ELF-1 (cell line): Measurements from ENCODE around the gene DUSP28.

Source experiments
- DNase-seq: peaks from one replicate; pipeline ENCODE4 v3.0.0-alpha.2; 2016; ENCODE audit warnings: low read depth, low spot score

The DUSP28 gene

DNA sequence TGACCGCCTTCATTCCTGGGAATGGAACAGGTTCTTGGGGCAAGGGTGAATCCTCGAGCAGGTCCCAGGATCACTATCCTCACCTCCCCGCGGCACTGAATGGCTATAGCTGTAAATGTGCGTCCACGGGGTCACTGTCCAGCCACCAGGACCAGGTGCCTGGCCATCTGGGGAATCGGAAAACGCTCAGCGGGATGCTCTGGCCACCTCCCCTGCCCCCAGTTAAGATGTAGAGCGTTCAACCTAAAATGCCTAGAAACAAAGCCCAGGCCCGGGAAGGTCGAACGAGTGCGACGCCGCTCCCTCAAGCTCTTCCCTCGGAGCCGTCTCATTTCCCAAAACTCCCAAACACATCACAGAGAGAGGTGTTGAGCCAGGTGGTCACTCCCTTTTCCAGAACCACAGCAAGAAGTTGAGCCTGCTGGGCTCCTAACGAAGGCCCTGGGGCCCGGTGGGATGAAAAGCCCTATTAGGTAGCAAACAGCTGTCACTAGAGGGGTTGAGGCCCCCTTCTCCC lies 25.6 kb downstream of the DUSP28 start:
- no peak for DNase-seq

GRCh38 chr2:240586198-240586918 lies 26.2 kb downstream of the DUSP28 start, which contains the start of gene CAPN10:
CAPN10 (plus strand) TSS chr2:240586734; CDS start chr2:240586912, 178 bp downstream.
- DNase-seq = peak; percentile 97

DNA sequence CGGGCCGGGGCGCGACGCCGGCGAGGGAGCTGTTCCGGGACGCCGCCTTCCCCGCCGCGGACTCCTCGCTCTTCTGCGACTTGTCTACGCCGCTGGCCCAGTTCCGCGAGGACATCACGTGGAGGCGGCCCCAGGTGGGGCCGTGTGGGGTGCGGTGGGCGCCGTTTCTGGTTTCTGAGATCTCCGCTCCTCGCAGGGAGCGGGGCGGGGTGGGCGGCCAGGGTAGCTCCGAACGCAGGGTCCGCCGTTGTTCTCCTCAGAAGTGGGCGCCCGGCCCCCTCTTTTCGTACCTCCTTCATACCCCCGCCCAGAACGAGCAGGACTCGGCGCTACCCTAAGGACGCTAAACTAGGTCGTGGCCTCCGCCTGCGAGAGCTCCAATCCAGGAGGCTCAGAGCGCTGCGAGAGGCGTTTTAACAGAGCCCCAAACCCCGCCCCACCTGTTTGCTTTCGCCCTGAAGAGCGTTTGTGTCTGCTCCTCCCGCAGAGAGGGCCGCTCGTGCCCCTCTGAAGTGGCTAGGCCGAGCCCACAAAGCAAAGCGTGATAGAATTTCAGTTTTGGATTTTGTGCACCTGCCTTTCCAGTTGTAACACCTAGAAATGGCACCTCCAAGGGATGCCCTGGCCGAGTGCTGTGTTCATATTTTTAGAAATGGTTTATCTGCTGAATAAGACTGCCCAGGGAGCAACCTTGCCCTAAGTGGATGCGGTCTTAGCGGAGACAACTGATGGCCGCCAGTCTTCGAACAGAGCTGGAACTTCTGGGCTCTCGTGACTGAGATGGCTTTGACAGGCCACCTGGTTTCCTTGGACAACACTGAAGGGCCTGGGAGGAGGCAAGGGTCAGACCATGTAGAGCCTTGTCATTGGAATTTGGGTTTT lies 27.0 kb downstream of the DUSP28 start:
- peak; percentile 46 for DNase-seq

- no peak for DNase-seq
These were observed 28.0 kb downstream of the DUSP28 start for GRCh38 chr2:240588006-240588655.

DNA sequence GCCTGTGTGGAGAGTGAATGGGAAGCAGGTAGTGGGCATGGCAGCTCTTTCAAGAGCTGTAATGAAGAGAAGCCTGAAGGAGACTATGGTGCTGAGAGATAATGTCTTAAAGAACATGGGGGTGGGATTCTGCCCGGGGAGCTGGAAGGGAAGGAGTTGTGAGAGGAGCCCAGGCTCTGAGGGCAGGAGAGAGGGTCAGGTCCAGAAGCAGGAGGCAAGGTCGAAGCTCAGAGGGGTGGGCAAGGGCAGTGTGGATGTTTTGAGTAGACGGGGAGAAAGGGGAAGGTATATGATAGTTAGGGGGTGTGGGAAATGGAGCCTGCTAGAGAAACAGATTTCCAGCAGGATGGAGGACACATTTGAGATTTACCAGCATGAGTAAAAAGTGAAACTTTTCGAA lies 28.5 kb downstream of the DUSP28 start:
- no peak for DNase-seq

DNA sequence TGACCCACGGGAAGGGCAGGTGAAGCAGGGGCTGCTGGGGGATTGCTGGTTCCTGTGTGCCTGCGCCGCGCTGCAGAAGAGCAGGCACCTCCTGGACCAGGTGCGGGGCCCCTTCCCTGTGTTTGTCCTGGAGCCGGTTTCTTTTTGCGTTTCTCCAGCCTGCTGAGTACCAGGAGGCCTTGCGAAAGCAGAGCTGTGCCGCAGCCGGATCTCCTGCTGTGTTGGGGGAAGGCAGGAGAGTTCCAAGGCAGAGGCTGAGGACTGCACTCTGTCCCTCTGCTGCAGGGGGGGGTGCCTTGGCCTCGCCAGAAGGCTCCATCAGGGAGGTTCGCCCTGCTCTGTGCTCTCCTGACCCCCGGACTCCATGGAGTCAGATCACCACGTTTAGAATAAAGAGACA lies 29.2 kb downstream of the DUSP28 start:
- DNase-seq = no peak

DNA sequence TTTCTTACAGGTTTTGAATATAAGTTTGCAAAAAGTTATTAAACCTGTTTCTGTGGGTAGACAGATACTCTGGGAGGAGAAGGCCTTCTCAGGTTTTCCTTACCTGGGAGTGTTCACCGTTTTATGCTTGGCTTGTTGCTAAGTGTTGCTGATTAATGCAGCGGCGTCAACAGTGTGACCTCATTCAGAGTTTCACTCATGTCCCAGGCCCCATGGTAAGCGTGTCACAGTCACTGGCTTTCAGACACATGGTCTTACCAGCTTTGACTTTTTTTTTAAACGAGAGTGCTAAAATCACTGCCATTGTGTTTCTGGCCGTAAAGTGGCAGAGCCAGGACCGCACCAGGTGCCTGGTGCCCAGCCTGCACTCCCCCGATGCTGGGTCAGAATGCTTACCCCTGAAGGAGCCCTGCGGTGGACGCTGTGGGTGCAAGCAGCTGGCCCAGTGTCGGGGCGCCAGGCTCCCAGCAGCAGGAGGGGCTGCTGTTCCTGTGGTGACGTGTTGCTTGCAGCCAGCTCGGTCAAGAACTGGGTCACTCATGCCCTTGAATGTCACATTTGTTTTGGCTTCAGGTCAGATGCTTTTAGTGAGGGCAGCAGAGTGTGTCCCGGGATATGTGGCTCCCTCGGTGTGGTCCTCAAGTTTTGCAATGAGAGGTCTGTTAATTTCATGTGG lies 29.8 kb downstream of the DUSP28 start:
- DNase-seq = no peak

DNA sequence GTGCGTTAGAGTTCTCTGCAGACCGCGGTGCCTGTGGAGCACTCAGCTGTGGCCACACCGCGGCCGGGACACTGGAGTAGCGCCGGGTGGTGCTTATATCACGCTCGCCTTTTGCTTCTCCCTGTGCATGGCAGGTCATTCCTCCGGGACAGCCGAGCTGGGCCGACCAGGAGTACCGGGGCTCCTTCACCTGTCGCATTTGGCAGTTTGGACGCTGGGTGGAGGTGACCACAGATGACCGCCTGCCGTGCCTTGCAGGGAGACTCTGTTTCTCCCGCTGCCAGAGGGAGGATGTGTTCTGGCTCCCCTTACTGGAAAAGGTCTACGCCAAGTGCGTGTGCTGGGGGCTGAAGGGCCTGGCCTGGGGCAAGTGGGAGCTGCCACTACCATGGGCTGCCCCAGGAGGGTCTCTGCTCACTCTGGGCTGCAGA lies 30.5 kb downstream of the DUSP28 start:
- no peak for DNase-seq

DNA sequence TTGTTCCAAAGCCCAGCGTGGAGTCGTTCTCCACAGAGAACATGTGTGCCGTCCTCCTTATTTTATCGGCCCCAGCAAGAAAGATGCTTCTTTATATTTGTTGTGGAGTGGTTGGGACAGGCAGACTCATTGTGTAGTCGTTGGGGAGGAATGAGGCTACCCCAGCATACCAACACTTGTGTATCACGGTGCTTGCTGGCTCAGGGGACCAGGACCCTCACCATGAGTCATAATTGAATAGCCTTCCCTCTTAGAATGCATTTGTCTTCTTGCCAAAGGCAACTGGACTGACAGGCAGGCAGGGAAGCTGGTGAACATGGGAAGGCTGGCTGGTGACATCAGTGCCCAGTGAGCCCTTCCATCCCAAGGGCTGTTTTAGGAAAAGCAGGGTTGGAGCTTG lies 31.1 kb downstream of the DUSP28 start:
- no peak for DNase-seq

- no peak for DNase-seq
These were observed 31.6 kb downstream of the DUSP28 start for GRCh38 chr2:240591784-240592183.

- no peak for DNase-seq
These were observed 33.0 kb downstream of the DUSP28 start for GRCh38 chr2:240593026-240593702.

GRCh38 chr2:240593703-240594451 lies 33.7 kb downstream of the DUSP28 start:
- no peak for DNase-seq

- no peak for DNase-seq
These were observed 34.6 kb downstream of the DUSP28 start for GRCh38 chr2:240594511-240595380.

DNA sequence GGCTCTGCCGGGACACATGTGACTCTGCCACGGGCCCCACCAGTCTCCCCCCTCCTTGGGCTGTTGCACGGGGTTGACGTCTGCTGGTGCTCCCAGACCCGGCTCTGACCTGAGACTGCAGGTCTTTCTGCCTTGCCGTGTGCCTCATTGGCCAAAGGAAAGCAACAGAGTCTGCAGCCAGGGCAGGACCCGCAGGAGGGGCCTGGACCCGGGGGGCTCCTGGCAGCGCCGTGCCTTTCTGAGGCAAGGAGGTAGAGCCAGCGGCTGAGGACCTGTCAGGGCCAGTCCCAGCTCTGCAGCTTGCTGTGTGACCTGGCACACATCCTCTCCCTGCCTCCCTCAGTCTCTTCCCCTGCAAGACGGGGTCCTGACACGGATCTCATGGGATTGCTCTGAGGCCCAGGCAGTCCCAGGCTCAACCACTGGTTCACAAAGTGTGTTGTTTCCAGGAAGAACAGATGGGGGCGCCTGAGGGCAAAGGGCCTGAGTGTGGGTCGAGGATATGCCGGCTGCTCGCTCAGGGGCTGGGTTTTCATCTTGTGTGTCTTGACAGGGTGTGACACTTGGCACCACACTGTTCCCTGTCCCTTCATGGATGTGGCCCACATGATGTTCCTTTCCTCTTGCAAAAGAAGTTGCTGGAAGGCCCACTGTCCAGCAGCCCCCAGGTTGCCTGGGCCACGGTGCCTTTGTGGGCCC lies 35.4 kb downstream of the DUSP28 start:
- DNase-seq = peak; percentile 68

GRCh38 chr2:240596080-240596460 lies 35.9 kb downstream of the DUSP28 start:
- no peak for DNase-seq

GRCh38 chr2:240596491-240596931 lies 36.4 kb downstream of the DUSP28 start:
- DNase-seq = no peak

- no peak for DNase-seq
These were observed 36.9 kb downstream of the DUSP28 start for GRCh38 chr2:240597054-240597418.

- DNase-seq = no peak
These were observed 37.4 kb downstream of the DUSP28 start for GRCh38 chr2:240597419-240598181.
